Ovary (tissue), 9 donors: Measurements from ENCODE around the gene PCDHGB3. TPM values are rescaled to one million over a fixed set of nuclear protein-coding genes. Genes with fewer than 3 reads are reported as not detected.

Source experiments
- DNase-seq, 5 donors: peaks; one replicate each; pipeline ENCODE4 v3.0.0-alpha.2; 2019 to 2020
- H3K27ac ChIP-seq, 2 donors: fragments of 200-600 bp; one replicate each; pipeline versions ENCODE4 v1.5.1 to v1.8.0; 2019 to 2022
- H3K27me3 ChIP-seq: fragments of 200-600 bp; one replicate; pipeline ENCODE4 v1.8.0; 2022
- H3K36me3 ChIP-seq: fragments of 200-600 bp; sonication (generic); one replicate; pipeline ENCODE4 v1.5.1; 2019
- H3K4me1 ChIP-seq: one replicate; pipeline ENCODE4 v1.8.1; 2013; ENCODE audit warnings: mild to moderate bottlenecking, moderate library complexity; ENCODE audit not compliant: insufficient read depth
- H3K4me3 ChIP-seq: fragments of 200-600 bp; sonication (generic); one replicate; pipeline ENCODE4 v1.5.1; 2017
- H3K9me3 ChIP-seq, 2 donors: fragments of 200-600 bp in 1 of 2; sonication (generic) in 1 of 2; one replicate each; pipeline versions ENCODE4 v1.5.1 to v1.8.1; 2013 to 2019; ENCODE audit warnings: mild to moderate bottlenecking in 1 of 2, moderate library complexity in 1 of 2
- EP300 ChIP-seq: sonication (generic); formaldehyde crosslinking; IDR thresholded peaks from one replicate; pipeline ENCODE4 v1.6.1; 2017; ENCODE audit warnings: antibody characterized with exemption
- POLR2A ChIP-seq: fragments of 450-650 bp; IDR thresholded peaks from one replicate; pipeline ENCODE4 v1.6.1; 2017; ENCODE audit warnings: antibody characterized with exemption, mild to moderate bottlenecking, moderate library complexity
- WGBS, 3 donors: extraction: QIAGEN DNeasy Blood & Tissue Kit in 1 of 3; methylation state at CpG; one replicate each; pipeline versions ENCODE4 v1.1.5 to v1.1.7; 2013 to 2017; 5-methylcytosine and 5-hydroxymethylcytosine counted together
- intact Hi-C, 4 donors: fragments of 100-400 bp; cut with DNase I; formaldehyde crosslinking; loops; one replicate each; pipeline versions ENCODE4 v1.11.0 to v1.15.1; 2022 to 2023
- polyA plus RNA-seq, 2 donors: library from polyadenylated mRNA; stranded (reverse); fragments of 200-250 nt in 1 of 2; fragments of 350-450 nt in 1 of 2; fragmentation: Illumina TruSeq in 1 of 2; extraction: RNeasy Lipid Tissue Mini Kit (QIAGEN cat#74804) in 1 of 2; gene quantifications; one replicate each; pipeline ENCODE4 v1.2.3, GENCODE V29; 2013 to 2014
- total RNA-seq, 7 donors: library from RNA; depleted of rRNA in 2 of 7; stranded (reverse); fragments of >200 nt in 2 of 7; fragmentation: NEBNext Ultra II Directional in 3 of 7; extraction: Animal tissue kit (Norgen Biotek cat#: 25700) in 3 of 7; gene quantifications; one replicate each; pipeline versions ENCODE4 v1.1.0 to v1.2.4, GENCODE V29; 2016 to 2023
- TF ChIP-seq, protein P1 (sequence below), 3 donors: fragments of 450-650 bp in 2 of 3; fragments of 200-600 bp in 1 of 3; IDR thresholded peaks; one replicate each; pipeline versions ENCODE4 v1.5.1 to v1.8.0; 2016 to 2022; ENCODE audit warnings: antibody characterized with exemption in 3 of 3, mild to moderate bottlenecking in 1 of 3
- donor health status: DM: no; HTN: no; CAD: no; lungs with moderate emphysema.
- donor health status: DM: no; HTN: no; CAD: no.
- donor health status: Bipolar disorder and iron deficiency.
- donor health status: DM: yes; HTN: yes; CAD: no.
- donor health status: DM: no; HTN: no; CAD: no.
- donor health status: DM: yes; HTN: yes; CAD: no.

The PCDHGB3 gene
- total and polyA plus RNA-seq, 9 donors: 1.1 to 8.6 (median 4.5) TPM

GRCh38 chr5:141349917-141350619 is 20.0 kb upstream of the PCDHGB3 start, which contains the start of gene PCDHGB1:
Gene PCDHGB1, plus strand, starts transcription at chr5:141350099. Its CDS starts 162 bp downstream, at chr5:141350261.
- Histone ChIP-seq H3K27me3 (no peaks in the 10 kb centered on the region), H3K4me1 (no peaks in the 10 kb centered on the region), H3K36me3 (no peaks in the 10 kb centered on the region), H3K9me3 (peaks cover 5 to 37% of the 10 kb centered on the region in 2 donors), H3K4me3 (peak within 1 kb of the TSS; percentile 9), H3K27ac (no peak within 1 kb of the TSS)
- intact Hi-C loops: no loop called here
- peak in 2 of 5 donors; percentile 42 to 49 for DNase-seq
- TF ChIP-seq, protein P1, sequence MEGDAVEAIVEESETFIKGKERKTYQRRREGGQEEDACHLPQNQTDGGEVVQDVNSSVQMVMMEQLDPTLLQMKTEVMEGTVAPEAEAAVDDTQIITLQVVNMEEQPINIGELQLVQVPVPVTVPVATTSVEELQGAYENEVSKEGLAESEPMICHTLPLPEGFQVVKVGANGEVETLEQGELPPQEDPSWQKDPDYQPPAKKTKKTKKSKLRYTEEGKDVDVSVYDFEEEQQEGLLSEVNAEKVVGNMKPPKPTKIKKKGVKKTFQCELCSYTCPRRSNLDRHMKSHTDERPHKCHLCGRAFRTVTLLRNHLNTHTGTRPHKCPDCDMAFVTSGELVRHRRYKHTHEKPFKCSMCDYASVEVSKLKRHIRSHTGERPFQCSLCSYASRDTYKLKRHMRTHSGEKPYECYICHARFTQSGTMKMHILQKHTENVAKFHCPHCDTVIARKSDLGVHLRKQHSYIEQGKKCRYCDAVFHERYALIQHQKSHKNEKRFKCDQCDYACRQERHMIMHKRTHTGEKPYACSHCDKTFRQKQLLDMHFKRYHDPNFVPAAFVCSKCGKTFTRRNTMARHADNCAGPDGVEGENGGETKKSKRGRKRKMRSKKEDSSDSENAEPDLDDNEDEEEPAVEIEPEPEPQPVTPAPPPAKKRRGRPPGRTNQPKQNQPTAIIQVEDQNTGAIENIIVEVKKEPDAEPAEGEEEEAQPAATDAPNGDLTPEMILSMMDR (IDR thresholded peaks at IDR 0.05): no peak
- TF ChIP-seq EP300 (no peak), POLR2A (no peak)
- 19 to 27% (median 22%) methylated on average over 29 of the region's 29 CpGs for WGBS, 3 donors

DNA sequence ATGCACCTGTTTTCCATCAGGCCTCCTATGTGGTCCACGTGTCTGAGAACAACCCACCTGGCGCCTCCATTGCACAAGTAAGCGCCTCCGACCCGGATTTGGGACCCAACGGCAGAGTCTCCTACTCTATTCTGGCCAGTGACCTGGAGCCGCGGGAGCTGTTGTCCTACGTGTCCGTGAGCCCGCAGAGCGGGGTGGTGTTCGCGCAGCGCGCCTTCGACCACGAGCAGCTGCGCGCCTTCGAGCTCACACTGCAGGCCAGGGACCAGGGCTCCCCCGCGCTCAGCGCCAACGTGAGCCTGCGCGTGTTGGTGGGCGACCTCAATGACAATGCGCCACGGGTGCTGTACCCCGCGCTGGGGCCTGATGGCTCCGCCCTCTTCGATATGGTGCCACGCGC is 18.5 kb upstream of the PCDHGB3 start:
- H3K36me3 ChIP-seq: no peaks in the 10 kb centered on the region
- no peak overlapping the region for H3K27ac ChIP-seq
- 29 to 41% (median 35%) methylated on average over 16 to 34 of the region's 36 CpGs for WGBS, 3 donors
- TF ChIP-seq EP300 (no peak), POLR2A (no peak)
- TF ChIP-seq, protein P1 (IDR thresholded peaks at IDR 0.05): no peak
- H3K9me3 ChIP-seq: peaks cover under 1 to 44% of the 10 kb centered on the region in 2 donors
- H3K4me3 ChIP-seq: no peak overlapping the region
- no peak for DNase-seq
- intact Hi-C loops: no loop called here
- no peaks in the 10 kb centered on the region for H3K27me3 ChIP-seq
- no peaks in the 10 kb centered on the region for H3K4me1 ChIP-seq

- intact Hi-C loops: no loop called here
- Histone ChIP-seq H3K27ac (no peak within 1 kb of the TSS), H3K36me3 (no peaks in the 10 kb centered on the region), H3K27me3 (no peaks in the 10 kb centered on the region), H3K4me3 (peak within 1 kb of the TSS; percentile 10), H3K4me1 (no peaks in the 10 kb centered on the region), H3K9me3 (peaks cover 7 to 52% of the 10 kb centered on the region in 2 donors)
- no peak for DNase-seq
- 9 to 19% (median 11%) methylated on average over 29 of the region's 29 CpGs for WGBS, 3 donors
- TF ChIP-seq POLR2A (no peak), EP300 (no peak)
- TF ChIP-seq, protein P1 (IDR thresholded peaks at IDR 0.05): no peak
Measured at GRCh38 chr5:141354900-141355469, 15.1 kb upstream of the PCDHGB3 start, which contains the start of gene PCDHGA4. Gene PCDHGA4, plus strand, starts transcription at chr5:141355021. Its CDS starts 87 bp downstream, at chr5:141355108.

GRCh38 chr5:141355641-141356040 is 14.4 kb upstream of the PCDHGB3 start:
- H3K27me3 ChIP-seq: no peaks in the 10 kb centered on the region
- intact Hi-C loops: no loop called here
- TF ChIP-seq POLR2A (no peak), EP300 (no peak)
- TF ChIP-seq, protein P1 (IDR thresholded peaks at IDR 0.05): no peak
- H3K4me1 ChIP-seq: no peaks in the 10 kb centered on the region
- no peak for DNase-seq
- H3K9me3 ChIP-seq: peaks cover 7 to 52% of the 10 kb centered on the region in 2 donors
- no peak overlapping the region for H3K4me3 ChIP-seq
- 43 to 62% (median 53%) methylated on average over 24 of the region's 24 CpGs for WGBS, 3 donors
- no peaks in the 10 kb centered on the region for H3K36me3 ChIP-seq
- no peak overlapping the region for H3K27ac ChIP-seq
